GM23338 (cell line): ENCODE measurements around the gene WDR41. TPM values are rescaled to one million over a fixed set of nuclear protein-coding genes. Genes with fewer than 3 reads are reported as not detected.

Experiments used
- ATAC-seq: fragments of 200-7000 bp; cut with Tn5 transposase; 3 replicates; pipeline ENCODE4 v1.9.1; 2020
- DNase-seq: peaks from one replicate; pipeline ENCODE4 v3.0.0-alpha.2; 2015; ENCODE audit warnings: low spot score
- H2AFZ ChIP-seq: fragments of 200-600 bp; sonication (generic); 2 replicates; pipeline ENCODE4 v1.8.0; 2016; ENCODE audit warnings: antibody characterized with exemption, mild to moderate bottlenecking, moderate library complexity
- H3F3A ChIP-seq: fragments of 200-600 bp; sonication (generic); replicated peaks from 2 replicates; pipeline ENCODE4 v1.8.0; 2017; ENCODE audit warnings: antibody characterized with exemption, mixed run types, low read depth
- H3K27ac ChIP-seq: fragments of 200-600 bp; sonication (generic); 2 replicates; pipeline ENCODE4 v1.6.1; 2016; ENCODE audit warnings: low read depth
- H3K27me3 ChIP-seq: fragments of 200-600 bp; sonication (generic); 2 replicates; pipeline ENCODE4 v1.8.0; 2016; ENCODE audit warnings: mild to moderate bottlenecking, mixed run types, moderate library complexity; ENCODE audit not compliant: insufficient read depth
- H3K36me3 ChIP-seq: fragments of 200-600 bp; sonication (generic); 2 replicates; pipeline ENCODE4 v1.8.0; 2016; ENCODE audit warnings: mild to moderate bottlenecking; ENCODE audit not compliant: insufficient read depth
- H3K4me1 ChIP-seq: fragments of 200-600 bp; sonication (generic); 2 replicates; pipeline ENCODE4 v1.8.0; 2016; ENCODE audit warnings: mild to moderate bottlenecking, moderate library complexity; ENCODE audit not compliant: insufficient read depth
- H3K4me2 ChIP-seq: fragments of 200-600 bp; sonication (generic); 2 replicates; pipeline ENCODE4 v1.7.1; 2017; ENCODE audit warnings: mixed run types
- H3K4me3 ChIP-seq: fragments of 200-600 bp; sonication (generic); 2 replicates; pipeline ENCODE4 v1.6.1; 2016; ENCODE audit warnings: mixed run types
- H3K79me2 ChIP-seq: fragments of 200-600 bp; sonication (generic); replicated peaks from 2 replicates; pipeline ENCODE4 v1.8.0; 2017; ENCODE audit warnings: mild to moderate bottlenecking; ENCODE audit not compliant: insufficient read depth
- H3K9me2 ChIP-seq: fragments of 200-600 bp; sonication (generic); 2 replicates; pipeline ENCODE4 v1.8.0; 2017; ENCODE audit not compliant: insufficient read depth
- H4K20me1 ChIP-seq: fragments of 200-600 bp; sonication (generic); replicated peaks from 2 replicates; pipeline ENCODE4 v1.8.0; 2017; ENCODE audit warnings: mild to moderate bottlenecking; ENCODE audit not compliant: insufficient read depth
- H3K27ac Mint-ChIP-seq: 2 replicates; pipeline ENCODE4 v1.8.0; 2020; ENCODE audit warnings: inconsistent platforms, mild to moderate bottlenecking, moderate library complexity, mixed read lengths
- H3K27me3 Mint-ChIP-seq: 3 replicates; pipeline ENCODE4 v1.8.0; 2022; ENCODE audit warnings: low read depth, mild to moderate bottlenecking, moderate library complexity, mixed read lengths, inconsistent platforms; ENCODE audit not compliant: insufficient read depth, poor library complexity
- H3K36me3 Mint-ChIP-seq: 3 replicates; pipeline ENCODE4 v1.8.0; 2021; ENCODE audit warnings: low read depth, mild to moderate bottlenecking, inconsistent platforms, moderate library complexity, mixed read lengths
- H3K4me1 Mint-ChIP-seq: 3 replicates; pipeline ENCODE4 v1.8.0; 2020; ENCODE audit warnings: mild to moderate bottlenecking, inconsistent platforms, mixed read lengths
- H3K4me3 Mint-ChIP-seq: 3 replicates; pipeline ENCODE4 v1.8.0; 2021; ENCODE audit warnings: moderate library complexity, mild to moderate bottlenecking, inconsistent platforms, mixed read lengths
- H3K9me3 Mint-ChIP-seq: 3 replicates; pipeline ENCODE4 v1.8.0; 2020; ENCODE audit warnings: moderate library complexity, mild to moderate bottlenecking, inconsistent platforms, mixed read lengths
- CREB1 ChIP-seq: fragments of 250-450 bp; sonication (Bioruptor Pico); IDR thresholded peaks from 2 replicates; pipeline ENCODE4 v1.5.0; 2020; ENCODE audit warnings: low read depth, mild to moderate bottlenecking, moderate library complexity
- EZH2 ChIP-seq: fragments of 200-600 bp; sonication (generic); IDR thresholded peaks from one replicate; pipeline ENCODE4 v1.8.0; 2017; ENCODE audit warnings: antibody characterized with exemption, mild to moderate bottlenecking, low read depth; ENCODE audit not compliant: unreplicated experiment
- EZH2phosphoT487 ChIP-seq: fragments of 200-600 bp; sonication (generic); IDR thresholded peaks from one replicate; pipeline ENCODE4 v1.8.1; 2018; ENCODE audit warnings: antibody characterized with exemption; ENCODE audit not compliant: unreplicated experiment
- JUNB ChIP-seq: IDR thresholded peaks from one replicate; pipeline ENCODE4 v1.6.1; 2016; ENCODE audit warnings: antibody characterized with exemption; ENCODE audit not compliant: unreplicated experiment
- POLR2AphosphoS5 ChIP-seq: IDR thresholded peaks from 2 replicates; pipeline ENCODE4 v1.6.1; 2016; ENCODE audit warnings: antibody characterized with exemption, low read depth
- ZNF331 ChIP-seq: fragments of 250-450 bp; sonication (Bioruptor Pico); IDR thresholded peaks from 2 replicates; pipeline ENCODE4 v1.5.0; 2020; ENCODE audit warnings: low read depth, mild to moderate bottlenecking, moderate library complexity
- long read RNA-seq: library from polyadenylated mRNA; unstranded; transcript quantifications from one replicate; pipeline ENCODE4 v2.0.0, GENCODE V29; 2020; ENCODE audit not compliant: unreplicated experiment
- polyA plus RNA-seq: library from polyadenylated mRNA; unstranded; fragments of >200 nt; fragmentation: Nextera tagmentation; extraction: Ambion mirVana; gene quantifications from 2 replicates; pipeline ENCODE4 v1.2.1, GENCODE V29; 2016
- total RNA-seq: library from RNA; depleted of rRNA; stranded (reverse); fragments of >200 nt; shearing (Covaris generic); gene quantifications from 2 replicates; pipeline ENCODE4 v1.2.3, GENCODE V29; 2014; rRNA removed
- TF ChIP-seq, protein P1 (sequence below), 2 experiments: fragments of 200-600 bp in 1 of 2; sonication (generic) in 1 of 2; conservative IDR thresholded peaks; 2 replicates each; pipeline versions ENCODE4 v1.5.1 to v1.6.1; 2016 to 2017; ENCODE audit warnings: antibody characterized with exemption in 2 of 2, low read depth in 2 of 2, mild to moderate bottlenecking in 2 of 2, moderate library complexity in 1 of 2
- TF ChIP-seq, protein P2 (sequence below): IDR thresholded peaks from one replicate; pipeline ENCODE4 v1.6.1; 2018; ENCODE audit warnings: antibody characterized with exemption; ENCODE audit not compliant: unreplicated experiment

WDR41 gene, protein sequence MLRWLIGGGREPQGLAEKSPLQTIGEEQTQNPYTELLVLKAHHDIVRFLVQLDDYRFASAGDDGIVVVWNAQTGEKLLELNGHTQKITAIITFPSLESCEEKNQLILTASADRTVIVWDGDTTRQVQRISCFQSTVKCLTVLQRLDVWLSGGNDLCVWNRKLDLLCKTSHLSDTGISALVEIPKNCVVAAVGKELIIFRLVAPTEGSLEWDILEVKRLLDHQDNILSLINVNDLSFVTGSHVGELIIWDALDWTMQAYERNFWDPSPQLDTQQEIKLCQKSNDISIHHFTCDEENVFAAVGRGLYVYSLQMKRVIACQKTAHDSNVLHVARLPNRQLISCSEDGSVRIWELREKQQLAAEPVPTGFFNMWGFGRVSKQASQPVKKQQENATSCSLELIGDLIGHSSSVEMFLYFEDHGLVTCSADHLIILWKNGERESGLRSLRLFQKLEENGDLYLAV
- total RNA-seq (40.4 and 58.1 TPM in 2 replicates), polyA plus RNA-seq (18.0 and 19.1 TPM in 2 replicates)
- long read RNA-seq, transcript WDR41-201 (13 exons, 3,958 nt): major isoform, 24 of 42 reads
- long read RNA-seq, partial matches to known transcripts: 2 of 42 reads
- long read RNA-seq, other reads (novel, unspliced or antisense): 16 of 42 reads

DNA sequence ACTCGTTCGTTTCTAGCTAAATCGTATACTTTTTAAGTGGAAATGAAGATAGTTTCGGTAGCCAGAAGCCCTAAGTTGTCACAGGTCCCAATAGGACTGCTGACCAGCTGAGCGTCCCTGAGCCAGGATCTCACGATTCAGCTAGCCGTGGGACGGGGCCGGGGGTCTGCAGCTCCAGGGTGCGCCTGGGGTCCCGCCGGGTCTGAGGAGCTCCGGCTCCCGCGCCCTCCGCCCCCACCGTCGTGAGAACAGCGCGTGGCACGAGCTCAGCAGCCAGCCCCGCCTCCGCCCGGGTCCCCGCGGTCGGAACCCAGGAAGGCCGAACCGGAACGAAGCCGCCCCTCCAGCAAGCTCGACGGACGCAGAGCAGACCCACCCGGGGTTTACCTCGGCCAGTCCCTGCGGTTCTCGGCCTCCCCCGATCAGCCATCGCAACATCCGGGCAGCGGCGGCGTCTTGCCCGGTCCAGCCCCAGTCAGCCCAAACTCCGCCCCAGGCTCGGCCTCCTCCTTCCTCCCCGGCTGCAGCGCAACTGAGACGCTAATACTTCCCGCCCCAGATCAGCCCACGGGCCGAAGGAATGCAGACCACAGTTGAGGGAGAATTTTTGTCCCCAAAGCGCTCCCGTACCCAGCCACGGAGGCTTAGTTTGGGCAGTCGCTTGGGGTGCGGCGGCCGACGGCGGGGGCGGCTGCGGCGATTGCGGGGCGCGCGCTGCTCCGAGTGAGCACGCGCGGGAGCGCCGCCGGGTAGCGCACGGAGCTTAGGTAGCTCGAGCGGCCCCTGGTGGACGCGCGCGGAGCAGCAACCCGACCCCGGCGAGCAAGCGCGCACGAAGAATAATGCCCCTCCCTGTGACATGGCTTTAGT is at the start of gene WDR41:
Gene WDR41 (minus strand): TSS at position 534 of the 870 bp plus-strand sequence. CDS start 96 bp downstream, at position 438.
- peak within 1 kb of the TSS; percentile 97 for H2AFZ ChIP-seq
- H3K79me2 ChIP-seq: peaks cover 25% of the 10 kb centered on the region
- DNase-seq (peak; percentile 89), ATAC-seq (peak; percentile 94)
- no peaks in the 10 kb centered on the region for H3F3A ChIP-seq
- peaks cover 2% of the 10 kb centered on the region for H3K36me3 Mint-ChIP-seq
- peaks cover 8% of the 10 kb centered on the region for H3K4me1 Mint-ChIP-seq
- peak within 1 kb of the TSS; percentile 93 for H3K4me2 ChIP-seq
- no peaks in the 10 kb centered on the region for H4K20me1 ChIP-seq
- H3K4me1 ChIP-seq: peaks cover 12% of the 10 kb centered on the region
- H3K27me3 ChIP-seq: peaks cover 22% of the 10 kb centered on the region; the same call in 1 of the 2 replicates
- peaks cover 6% of the 10 kb centered on the region for H3K27me3 Mint-ChIP-seq
- peak within 1 kb of the TSS; percentile 87 for H3K27ac ChIP-seq
- H3K9me2 ChIP-seq: no peaks in the 10 kb centered on the region
- peak within 1 kb of the TSS; percentile 90 for H3K4me3 Mint-ChIP-seq
- no peaks in the 10 kb centered on the region for H3K36me3 ChIP-seq
- H3K9me3 Mint-ChIP-seq: no peaks in the 10 kb centered on the region
- peak within 1 kb of the TSS; percentile 85 for H3K4me3 ChIP-seq
- TF ChIP-seq JUNB (no peak), CREB1 (CRISPR knock-in tag) (no peak), EZH2 (no peak), POLR2AphosphoS5 (peak; percentile 78), EZH2phosphoT487 (no peak)
- TF ChIP-seq, protein P1, sequence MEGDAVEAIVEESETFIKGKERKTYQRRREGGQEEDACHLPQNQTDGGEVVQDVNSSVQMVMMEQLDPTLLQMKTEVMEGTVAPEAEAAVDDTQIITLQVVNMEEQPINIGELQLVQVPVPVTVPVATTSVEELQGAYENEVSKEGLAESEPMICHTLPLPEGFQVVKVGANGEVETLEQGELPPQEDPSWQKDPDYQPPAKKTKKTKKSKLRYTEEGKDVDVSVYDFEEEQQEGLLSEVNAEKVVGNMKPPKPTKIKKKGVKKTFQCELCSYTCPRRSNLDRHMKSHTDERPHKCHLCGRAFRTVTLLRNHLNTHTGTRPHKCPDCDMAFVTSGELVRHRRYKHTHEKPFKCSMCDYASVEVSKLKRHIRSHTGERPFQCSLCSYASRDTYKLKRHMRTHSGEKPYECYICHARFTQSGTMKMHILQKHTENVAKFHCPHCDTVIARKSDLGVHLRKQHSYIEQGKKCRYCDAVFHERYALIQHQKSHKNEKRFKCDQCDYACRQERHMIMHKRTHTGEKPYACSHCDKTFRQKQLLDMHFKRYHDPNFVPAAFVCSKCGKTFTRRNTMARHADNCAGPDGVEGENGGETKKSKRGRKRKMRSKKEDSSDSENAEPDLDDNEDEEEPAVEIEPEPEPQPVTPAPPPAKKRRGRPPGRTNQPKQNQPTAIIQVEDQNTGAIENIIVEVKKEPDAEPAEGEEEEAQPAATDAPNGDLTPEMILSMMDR (conservative IDR thresholded peaks at IDR 0.05; ENCODE audit: low read depth in 2 of 2): peak; percentile 67 to 85
- H3K27ac Mint-ChIP-seq: peak within 1 kb of the TSS; percentile 87

DNA sequence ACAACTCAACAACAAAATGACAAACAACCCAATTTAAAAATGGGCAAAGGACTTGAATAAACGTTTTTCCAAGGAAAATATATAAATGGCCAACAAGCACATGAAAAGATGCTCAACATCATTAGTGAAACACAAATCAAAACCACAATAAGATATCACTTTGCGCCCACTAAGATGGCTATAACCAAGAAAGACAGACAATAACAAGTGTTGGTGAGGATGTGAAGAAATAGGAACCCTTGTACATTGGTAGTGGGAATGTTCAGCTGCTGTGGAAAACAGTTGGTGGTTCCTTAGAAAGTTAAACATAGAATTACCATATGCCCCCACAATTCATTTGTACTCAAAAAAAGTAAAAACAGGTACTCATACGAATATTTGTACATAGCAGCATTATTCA is 39.2 kb upstream of the WDR41 start:
- TF ChIP-seq, protein P2, sequence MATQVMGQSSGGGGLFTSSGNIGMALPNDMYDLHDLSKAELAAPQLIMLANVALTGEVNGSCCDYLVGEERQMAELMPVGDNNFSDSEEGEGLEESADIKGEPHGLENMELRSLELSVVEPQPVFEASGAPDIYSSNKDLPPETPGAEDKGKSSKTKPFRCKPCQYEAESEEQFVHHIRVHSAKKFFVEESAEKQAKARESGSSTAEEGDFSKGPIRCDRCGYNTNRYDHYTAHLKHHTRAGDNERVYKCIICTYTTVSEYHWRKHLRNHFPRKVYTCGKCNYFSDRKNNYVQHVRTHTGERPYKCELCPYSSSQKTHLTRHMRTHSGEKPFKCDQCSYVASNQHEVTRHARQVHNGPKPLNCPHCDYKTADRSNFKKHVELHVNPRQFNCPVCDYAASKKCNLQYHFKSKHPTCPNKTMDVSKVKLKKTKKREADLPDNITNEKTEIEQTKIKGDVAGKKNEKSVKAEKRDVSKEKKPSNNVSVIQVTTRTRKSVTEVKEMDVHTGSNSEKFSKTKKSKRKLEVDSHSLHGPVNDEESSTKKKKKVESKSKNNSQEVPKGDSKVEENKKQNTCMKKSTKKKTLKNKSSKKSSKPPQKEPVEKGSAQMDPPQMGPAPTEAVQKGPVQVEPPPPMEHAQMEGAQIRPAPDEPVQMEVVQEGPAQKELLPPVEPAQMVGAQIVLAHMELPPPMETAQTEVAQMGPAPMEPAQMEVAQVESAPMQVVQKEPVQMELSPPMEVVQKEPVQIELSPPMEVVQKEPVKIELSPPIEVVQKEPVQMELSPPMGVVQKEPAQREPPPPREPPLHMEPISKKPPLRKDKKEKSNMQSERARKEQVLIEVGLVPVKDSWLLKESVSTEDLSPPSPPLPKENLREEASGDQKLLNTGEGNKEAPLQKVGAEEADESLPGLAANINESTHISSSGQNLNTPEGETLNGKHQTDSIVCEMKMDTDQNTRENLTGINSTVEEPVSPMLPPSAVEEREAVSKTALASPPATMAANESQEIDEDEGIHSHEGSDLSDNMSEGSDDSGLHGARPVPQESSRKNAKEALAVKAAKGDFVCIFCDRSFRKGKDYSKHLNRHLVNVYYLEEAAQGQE: no peak
- TF ChIP-seq CREB1 (CRISPR knock-in tag) (no peak), ZNF331 (CRISPR knock-in tag) (no peak)
- H3K27me3 ChIP-seq: no peaks in the 10 kb centered on the region
- H3K9me2 ChIP-seq: no peaks in the 10 kb centered on the region
- H3K27ac ChIP-seq: no peak overlapping the region
- H3K36me3 Mint-ChIP-seq: no peaks in the 10 kb centered on the region
- no peak overlapping the region for H3K4me3 ChIP-seq
- no peaks in the 10 kb centered on the region; the same call in 2 of the 3 replicates for H3K9me3 Mint-ChIP-seq
- ATAC-seq (no peak), DNase-seq (no peak)
- no peaks in the 10 kb centered on the region for H4K20me1 ChIP-seq
- no peaks in the 10 kb centered on the region for H3K27me3 Mint-ChIP-seq
- H3K27ac Mint-ChIP-seq: no peak overlapping the region
- no peaks in the 10 kb centered on the region for H3F3A ChIP-seq
- H2AFZ ChIP-seq: no peak overlapping the region
- no peaks in the 10 kb centered on the region for H3K4me1 Mint-ChIP-seq
- no peak overlapping the region for H3K4me3 Mint-ChIP-seq
- H3K4me1 ChIP-seq: no peaks in the 10 kb centered on the region
- H3K4me2 ChIP-seq: no peak overlapping the region
- no peaks in the 10 kb centered on the region for H3K79me2 ChIP-seq
- no peaks in the 10 kb centered on the region for H3K36me3 ChIP-seq
